ENCODE results near the gene GALE. TPM values are rescaled to one million over a fixed set of nuclear protein-coding genes. Genes with fewer than 3 reads are reported as not detected.

GALE gene
- total and polyA plus RNA-seq, 2 donors (not counting 1 experiment from before 2014, with no cell fraction given) = 9.4 to 12.1 TPM

GRCh38 chr1:23759277-23759676 lies 41.3 kb downstream of the GALE start:
- no peak for DNase-seq
- Histone ChIP-seq H3K4me2 (replicated peaks; ENCODE audit: low read depth, low read length, poor library complexity, severe bottlenecking) (no peak overlapping the region), H3K36me3 (replicated peaks in 1 of 2; ENCODE audit: control extremely low read depth in 1 of 2, control insufficient read depth in 1 of 2, extremely low read depth in 1 of 2, insufficient read depth in 2 of 2, low read length in 1 of 2) (peaks cover 8 to 82% of the 10 kb centered on the region in 2 experiments), H3K9me3 (ENCODE audit: control extremely low read depth in 1 of 3, control insufficient read depth in 2 of 3, insufficient read depth in 1 of 3, low read length in 2 of 3) (no peaks in the 10 kb centered on the region), H3K4me3 (ENCODE audit: control extremely low read depth in 1 of 5, extremely low read depth in 1 of 5, insufficient read depth in 1 of 5, low read depth in 2 of 5, low read length in 4 of 5) (no peak overlapping the region), H3K4me1 (ENCODE audit: control insufficient read depth in 2 of 2, insufficient read depth in 2 of 2, low read length in 2 of 2) (no peaks in the 10 kb centered on the region), H3K9ac (ENCODE audit: low read length) (no peak overlapping the region), H3K27ac (ENCODE audit: low read length in 2 of 2) (no peak overlapping the region), H2AFZ (ENCODE audit: insufficient read depth, low read depth, low read length, poor library complexity, severe bottlenecking) (no peak overlapping the region), H4K20me1 (ENCODE audit: control insufficient read depth, insufficient read depth, low read length, poor library complexity, severe bottlenecking) (peaks cover 35% of the 10 kb centered on the region), H3K79me2 (ENCODE audit: control insufficient read depth, insufficient read depth, low read length) (peaks cover 24% of the 10 kb centered on the region), H3K27me3 (replicated peaks in 1 of 4; ENCODE audit: control extremely low read depth in 1 of 4, control insufficient read depth in 3 of 4, insufficient read depth in 4 of 4, low read length in 3 of 4) (no peaks in the 10 kb centered on the region)
- Mint-ChIP-seq H3K27ac (no peak overlapping the region), H3K9me3 (ENCODE audit: insufficient read depth) (no peaks in the 10 kb centered on the region), H3K4me3 (no peak overlapping the region), H3K27me3 (no peaks in the 10 kb centered on the region), H3K4me1 (peaks cover 3% of the 10 kb centered on the region)
- ATAC-seq (ENCODE audit: low read depth) = no peak
- CTCF ChIA-PET = no interaction called here
- 100% methylated on average over 4 of the region's 4 CpGs for WGBS (ENCODE audit: insufficient coverage)
- POLR2A ChIA-PET = no interaction called here
- intact Hi-C loops (cut with micrococcal nuclease) = no loop called here
- TF ChIP-seq, protein P1, sequence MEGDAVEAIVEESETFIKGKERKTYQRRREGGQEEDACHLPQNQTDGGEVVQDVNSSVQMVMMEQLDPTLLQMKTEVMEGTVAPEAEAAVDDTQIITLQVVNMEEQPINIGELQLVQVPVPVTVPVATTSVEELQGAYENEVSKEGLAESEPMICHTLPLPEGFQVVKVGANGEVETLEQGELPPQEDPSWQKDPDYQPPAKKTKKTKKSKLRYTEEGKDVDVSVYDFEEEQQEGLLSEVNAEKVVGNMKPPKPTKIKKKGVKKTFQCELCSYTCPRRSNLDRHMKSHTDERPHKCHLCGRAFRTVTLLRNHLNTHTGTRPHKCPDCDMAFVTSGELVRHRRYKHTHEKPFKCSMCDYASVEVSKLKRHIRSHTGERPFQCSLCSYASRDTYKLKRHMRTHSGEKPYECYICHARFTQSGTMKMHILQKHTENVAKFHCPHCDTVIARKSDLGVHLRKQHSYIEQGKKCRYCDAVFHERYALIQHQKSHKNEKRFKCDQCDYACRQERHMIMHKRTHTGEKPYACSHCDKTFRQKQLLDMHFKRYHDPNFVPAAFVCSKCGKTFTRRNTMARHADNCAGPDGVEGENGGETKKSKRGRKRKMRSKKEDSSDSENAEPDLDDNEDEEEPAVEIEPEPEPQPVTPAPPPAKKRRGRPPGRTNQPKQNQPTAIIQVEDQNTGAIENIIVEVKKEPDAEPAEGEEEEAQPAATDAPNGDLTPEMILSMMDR (IDR thresholded peaks at IDR 0.05) = no peak
- TF ChIP-seq EZH2 (IDR thresholded peaks at IDR 0.05; ENCODE audit: borderline replicate concordance, insufficient read depth, low read depth, low read length, poor library complexity, severe bottlenecking) = no peak

DNA sequence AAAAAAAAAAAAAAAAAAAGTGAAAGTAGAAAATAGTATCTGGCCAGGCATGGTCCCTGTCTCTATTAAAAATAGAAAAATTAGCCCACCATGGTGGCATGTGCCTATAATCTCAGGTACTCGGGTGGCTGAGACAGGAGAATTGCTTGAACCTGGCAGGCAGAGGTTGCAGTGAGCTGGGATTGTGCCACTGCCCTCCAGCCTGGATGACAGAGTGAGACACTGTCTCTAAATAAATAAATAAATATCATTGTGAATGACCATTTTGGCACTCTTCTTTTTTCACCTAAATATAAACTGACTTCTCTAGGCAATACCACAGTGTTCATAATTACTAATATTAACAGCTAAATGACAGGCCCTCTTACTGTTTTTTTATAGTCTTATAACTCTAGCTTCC lies 42.7 kb downstream of the GALE start:
- no peak overlapping the region for H3K4me3 ChIP-seq (ENCODE audit: control extremely low read depth in 1 of 5, extremely low read depth in 1 of 5, insufficient read depth in 1 of 5, low read depth in 2 of 5, low read length in 4 of 5)
- WGBS (ENCODE audit: insufficient coverage) = 100% methylated on average over 1 of the region's 1 CpG
- ChIA-PET CTCF (interaction anchor here (0.9 to 1.6 kb wide), 3 partner anchors 13 to 159 kb away, joined by 3 to 8 read pairs (median 3); no protein-coding TSS in a partner anchor), POLR2A (interaction anchor here (0.6 kb wide), 1 partner anchor 18 kb away, joined by 3 read pairs; no protein-coding TSS in a partner anchor)
- peaks cover 8 to 92% of the 10 kb centered on the region in 2 experiments for H3K36me3 ChIP-seq (replicated peaks in 1 of 2; ENCODE audit: control extremely low read depth in 1 of 2, control insufficient read depth in 1 of 2, extremely low read depth in 1 of 2, insufficient read depth in 2 of 2, low read length in 1 of 2)
- H3K9me3 ChIP-seq (ENCODE audit: control extremely low read depth in 1 of 3, control insufficient read depth in 2 of 3, insufficient read depth in 1 of 3, low read length in 2 of 3) = no peaks in the 10 kb centered on the region
- intact Hi-C loops (cut with micrococcal nuclease) = no loop called here
- H3K27me3 ChIP-seq (replicated peaks in 1 of 4; ENCODE audit: control extremely low read depth in 1 of 4, control insufficient read depth in 3 of 4, insufficient read depth in 4 of 4, low read length in 3 of 4) = no peaks in the 10 kb centered on the region
- Mint-ChIP-seq H3K27ac (no peak overlapping the region), H3K9me3 (ENCODE audit: insufficient read depth) (no peaks in the 10 kb centered on the region), H3K4me1 (peaks cover 3% of the 10 kb centered on the region), H3K4me3 (no peak overlapping the region), H3K27me3 (no peaks in the 10 kb centered on the region)
- no peak overlapping the region for H3K9ac ChIP-seq (ENCODE audit: low read length)
- H3K4me2 ChIP-seq (replicated peaks; ENCODE audit: low read depth, low read length, poor library complexity, severe bottlenecking) = no peak overlapping the region
- TF ChIP-seq, protein P1 (IDR thresholded peaks at IDR 0.05) = no peak
- no peak for TF ChIP-seq EZH2 (IDR thresholded peaks at IDR 0.05; ENCODE audit: borderline replicate concordance, insufficient read depth, low read depth, low read length, poor library complexity, severe bottlenecking)
- H2AFZ ChIP-seq (ENCODE audit: insufficient read depth, low read depth, low read length, poor library complexity, severe bottlenecking) = no peak overlapping the region
- ATAC-seq (ENCODE audit: low read depth) = no peak
- no peaks in the 10 kb centered on the region for H3K4me1 ChIP-seq (ENCODE audit: control insufficient read depth in 2 of 2, insufficient read depth in 2 of 2, low read length in 2 of 2)
- H4K20me1 ChIP-seq (ENCODE audit: control insufficient read depth, insufficient read depth, low read length, poor library complexity, severe bottlenecking) = peaks cover 46% of the 10 kb centered on the region
- peaks cover 37% of the 10 kb centered on the region for H3K79me2 ChIP-seq (ENCODE audit: control insufficient read depth, insufficient read depth, low read length)
- no peak for DNase-seq
- H3K27ac ChIP-seq (ENCODE audit: low read length in 2 of 2) = no peak overlapping the region
